Fibroblast of skin of right biceps (primary cell): ENCODE measurements around the gene ACADSB.

Experiments
- DNase-seq: peaks from one replicate; pipeline ENCODE4 v3.0.0-alpha.2; 2013

The ACADSB gene

DNA sequence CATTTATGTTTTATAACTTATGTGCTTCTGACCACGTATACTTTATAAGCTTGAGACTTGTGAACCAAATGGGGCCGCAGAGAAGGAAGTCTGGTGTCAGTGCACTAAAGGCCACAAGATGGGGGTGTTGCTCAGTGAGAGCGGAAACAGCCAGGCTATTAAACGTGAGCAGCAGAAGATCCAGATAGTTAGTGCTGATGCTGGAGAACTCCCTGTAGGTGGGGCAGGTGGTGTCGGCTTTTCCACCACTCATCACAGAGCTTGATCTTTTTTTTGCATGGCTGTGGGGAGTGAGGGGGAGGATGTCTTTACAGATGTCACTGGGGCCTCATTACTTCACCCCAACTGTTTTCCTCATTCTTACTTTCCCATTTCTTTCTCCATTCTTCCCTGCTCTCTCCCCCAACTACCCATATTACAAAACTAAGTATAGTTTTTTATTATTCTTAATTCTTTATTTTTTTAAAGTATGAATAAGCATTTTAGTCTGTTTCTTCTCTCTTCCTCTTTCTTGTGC, 34.7 kb downstream of the ACADSB start:
- DNase-seq: peak; percentile 54

DNA sequence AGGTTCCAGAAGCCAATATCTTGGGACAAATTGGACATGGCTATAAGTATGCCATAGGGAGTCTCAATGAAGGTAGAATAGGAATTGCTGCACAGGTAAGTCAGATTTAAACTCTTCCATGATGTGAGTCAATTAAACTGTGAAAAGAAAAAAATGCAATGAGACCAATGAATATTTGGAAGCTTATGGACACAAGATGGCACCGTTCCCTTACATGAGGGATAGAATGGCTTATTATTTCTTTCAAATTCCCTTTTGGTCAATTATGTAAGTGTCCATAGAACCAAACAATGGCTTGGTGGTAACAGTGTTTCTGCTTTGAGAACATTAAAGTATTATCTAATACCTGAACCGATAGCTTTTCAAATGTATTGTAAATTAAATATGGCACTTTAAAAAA, 35.6 kb downstream of the ACADSB start:
- DNase-seq: no peak

DNA sequence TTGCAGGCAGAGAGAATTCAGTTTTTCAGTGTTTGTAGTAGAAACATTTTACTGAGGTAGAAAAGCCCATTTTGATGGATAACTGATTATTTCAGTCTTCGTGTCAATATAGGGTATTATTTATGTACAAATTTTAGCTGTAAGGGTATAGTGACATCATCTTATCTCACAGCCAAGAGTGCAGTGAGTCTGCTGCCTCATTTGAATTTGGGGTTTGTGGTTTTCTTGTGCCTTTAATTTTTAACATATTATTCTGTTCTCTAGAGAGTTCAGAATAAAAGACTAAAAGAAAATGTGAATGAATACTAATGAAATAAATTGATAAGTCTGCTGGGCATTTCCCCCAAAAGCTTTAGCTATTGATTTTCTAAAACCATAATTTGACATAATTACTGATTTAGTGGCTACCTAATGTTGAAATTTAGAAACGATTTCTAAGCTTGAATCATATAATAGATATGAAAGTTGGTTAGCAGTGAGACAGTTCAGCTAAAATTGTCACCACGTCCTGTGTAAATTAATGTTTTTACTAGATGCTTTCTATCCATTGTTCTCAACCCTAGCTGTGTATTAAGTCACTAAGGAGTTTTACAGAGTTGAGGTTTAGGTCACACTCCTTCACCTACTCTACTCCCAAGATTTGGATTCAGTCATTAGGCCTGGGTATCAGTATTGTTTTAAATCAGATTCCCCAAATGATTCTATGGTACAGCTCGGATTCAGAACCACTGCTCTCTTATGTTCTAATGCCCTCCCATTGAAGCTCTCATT, 37.3 kb downstream of the ACADSB start:
- DNase-seq: no peak

DNA sequence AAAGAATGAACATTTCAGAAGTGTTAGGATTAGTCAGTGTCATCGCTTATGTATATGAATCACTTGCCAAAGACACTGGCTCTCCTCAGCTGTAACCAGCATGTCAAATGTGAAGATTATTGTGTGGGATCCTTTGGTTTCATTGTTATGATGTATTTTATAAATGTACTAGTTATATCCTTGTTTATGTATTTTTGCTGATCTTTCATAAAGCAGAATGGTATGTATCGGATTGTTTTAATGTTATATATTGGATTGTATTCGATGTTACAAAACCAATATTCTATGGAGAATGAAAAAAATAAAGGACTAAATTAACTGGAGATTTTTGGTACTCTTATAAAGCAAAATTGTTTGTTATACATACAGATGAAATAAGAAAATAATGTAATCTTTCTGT, 49.2 kb downstream of the ACADSB start:
- DNase-seq: no peak

DNA sequence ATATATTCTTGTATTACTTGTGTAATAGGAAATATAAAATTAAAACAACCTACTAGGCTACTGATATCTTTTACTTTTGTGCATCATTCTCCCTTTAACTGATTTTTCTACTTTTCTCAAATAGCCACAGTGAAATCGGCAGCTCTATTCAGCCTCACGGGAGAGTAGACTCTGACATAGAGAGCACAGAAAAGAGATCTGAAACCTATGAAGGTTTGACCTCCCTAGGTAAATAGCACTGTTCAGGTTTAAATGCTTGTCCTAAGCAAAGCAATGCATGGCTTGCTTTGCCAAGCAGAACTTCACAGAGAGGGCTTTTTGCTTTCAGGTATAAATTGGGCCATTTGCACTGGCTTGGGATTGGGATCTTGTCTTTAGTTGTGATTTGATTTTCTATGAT, 53.1 kb downstream of the ACADSB start:
- no peak for DNase-seq

DNA sequence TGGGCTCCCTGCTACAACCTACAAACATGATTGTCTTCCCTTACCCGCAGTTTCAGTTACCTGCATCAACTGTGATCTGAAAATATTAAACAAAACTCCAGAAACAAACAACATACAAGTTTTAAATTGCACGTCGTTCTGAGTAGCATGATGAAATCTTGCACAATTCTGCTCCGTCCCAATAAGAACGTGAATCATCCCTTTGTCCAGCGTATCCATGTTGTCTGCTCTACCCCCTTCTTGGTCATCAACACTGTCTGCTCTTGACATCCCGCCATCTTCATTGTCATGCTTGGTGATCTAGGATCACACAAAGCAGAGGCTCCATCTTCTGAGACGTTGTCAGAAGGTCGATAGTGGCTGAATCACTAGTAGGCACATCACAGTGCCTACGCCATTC, 53.9 kb downstream of the ACADSB start:
- no peak for DNase-seq

DNA sequence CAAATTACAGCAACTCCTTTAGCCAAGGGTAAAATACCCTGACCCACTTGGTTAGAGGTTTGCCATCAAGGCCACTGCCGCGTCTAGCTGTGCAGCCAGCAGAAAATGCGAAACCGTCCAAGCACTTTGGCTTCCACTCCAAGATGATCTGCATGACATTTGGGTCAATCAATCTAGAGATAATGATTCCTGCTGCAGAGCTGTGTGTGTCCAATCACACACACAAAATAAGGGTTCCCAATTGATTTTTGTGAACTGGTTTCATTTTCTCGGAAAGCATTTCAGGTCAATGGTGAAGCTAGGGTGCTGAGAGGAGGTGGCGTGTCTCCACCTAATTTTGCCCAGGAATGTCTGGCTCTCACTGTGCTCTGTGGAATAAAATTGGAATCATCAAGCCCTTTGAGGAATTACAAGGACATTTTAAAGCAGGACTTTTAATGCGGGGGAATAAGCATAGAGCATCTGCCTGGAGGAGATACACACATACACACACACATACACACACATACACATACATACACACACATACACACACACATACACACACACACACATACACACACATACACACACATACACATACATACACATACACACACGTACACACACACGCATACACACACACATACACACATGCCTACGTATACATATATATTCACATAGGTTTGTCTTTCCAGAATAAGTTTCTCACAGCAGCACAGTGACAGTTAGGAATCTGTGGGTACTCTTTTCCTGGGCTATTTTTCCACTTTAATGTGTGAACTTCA, 59.5 kb downstream of the ACADSB start:
- DNase-seq: no peak

DNA sequence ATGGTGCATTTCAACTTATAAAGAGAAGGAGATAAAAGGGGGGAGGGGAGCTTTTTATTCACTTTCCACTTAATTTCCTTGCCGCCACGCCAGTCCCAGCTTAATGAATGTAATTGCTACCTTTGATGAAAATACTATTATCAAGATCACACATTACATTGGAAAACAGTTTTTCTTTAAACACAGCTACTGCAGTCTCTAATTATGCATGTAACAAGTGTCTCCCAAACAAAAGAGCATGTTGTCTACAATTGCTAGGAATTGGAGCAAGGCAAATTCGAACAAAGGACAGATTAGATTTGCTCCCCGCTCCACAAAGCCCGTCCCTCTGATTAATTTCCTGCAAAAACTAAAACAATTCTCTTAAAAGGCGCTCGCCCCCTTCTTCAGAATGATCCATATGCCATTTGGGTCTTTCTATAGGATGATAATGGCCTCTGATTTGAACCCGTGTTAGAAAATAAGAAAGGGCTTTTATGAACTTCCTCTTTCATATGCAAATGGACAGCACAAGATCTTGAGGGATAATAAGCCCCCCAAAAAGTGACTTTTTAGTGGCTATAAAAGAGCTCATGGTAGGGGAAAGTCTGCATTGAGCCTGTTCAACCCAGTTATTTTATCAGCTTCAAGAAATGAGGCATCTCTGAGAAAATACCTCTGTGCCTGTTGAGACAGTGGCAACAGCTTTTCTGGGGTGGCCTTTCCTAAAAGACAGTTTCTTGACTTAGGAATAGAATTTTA, 60.6 kb downstream of the ACADSB start:
- DNase-seq: no peak

DNA sequence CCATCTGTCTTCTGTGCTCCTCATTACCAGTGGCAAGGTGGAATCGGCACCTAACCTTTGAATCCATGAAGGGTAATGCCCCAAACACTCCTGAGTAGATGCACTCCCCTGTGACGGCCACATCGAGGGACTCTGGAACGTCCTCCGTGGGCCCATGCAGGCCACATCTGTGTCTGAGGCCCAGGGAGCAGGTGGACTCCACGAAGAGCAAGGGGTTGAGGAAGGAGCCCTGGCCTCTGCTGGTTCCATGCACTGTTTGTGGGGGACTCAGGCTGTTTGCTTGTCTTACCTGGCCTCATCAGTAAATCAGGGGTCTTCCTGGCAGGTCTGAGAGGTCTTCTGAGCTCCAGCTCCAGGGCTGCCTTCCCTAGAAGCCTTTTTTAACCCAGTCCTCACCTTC, 64.4 kb downstream of the ACADSB start:
- DNase-seq: no peak

DNA sequence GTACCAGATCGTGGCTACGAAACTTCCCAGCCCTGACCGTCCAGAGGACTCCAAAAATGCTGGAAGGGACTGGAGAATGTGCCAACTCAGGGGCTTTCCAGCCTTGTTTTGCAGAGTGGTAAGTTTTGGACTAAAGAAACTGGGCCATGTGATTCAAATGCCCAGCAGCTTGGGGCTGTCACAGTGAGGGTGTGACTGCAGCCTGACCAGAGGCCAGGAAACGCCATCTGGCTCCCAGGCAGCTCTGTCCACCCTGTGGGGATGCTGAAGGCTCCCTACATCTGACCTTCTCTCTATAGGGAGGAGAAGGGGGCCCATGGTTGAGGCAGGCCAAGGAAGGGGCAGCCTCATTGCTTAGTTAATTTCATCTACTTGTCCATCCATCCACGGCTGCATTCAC, 65.4 kb downstream of the ACADSB start:
- no peak for DNase-seq

DNA sequence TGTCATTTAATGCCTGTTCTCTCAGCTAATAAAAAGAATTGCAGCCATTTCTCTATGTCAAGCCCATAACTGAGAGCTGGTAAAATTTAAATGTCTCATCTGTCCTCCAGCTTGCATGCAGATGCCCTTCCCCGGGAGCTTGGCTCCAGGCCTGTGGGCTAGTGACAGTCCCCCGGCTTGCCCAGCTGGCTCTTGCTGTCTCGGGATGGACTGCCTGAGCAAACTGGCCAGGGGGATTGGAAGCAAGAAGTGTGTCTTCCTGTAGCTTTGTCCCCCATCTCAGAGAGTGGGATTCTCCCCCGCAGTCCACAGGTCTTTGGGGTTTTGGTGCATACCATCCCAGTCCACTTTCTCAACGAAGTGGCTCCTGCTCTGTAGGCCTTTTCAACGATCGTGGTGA, 73.1 kb downstream of the ACADSB start:
- no peak for DNase-seq

DNA sequence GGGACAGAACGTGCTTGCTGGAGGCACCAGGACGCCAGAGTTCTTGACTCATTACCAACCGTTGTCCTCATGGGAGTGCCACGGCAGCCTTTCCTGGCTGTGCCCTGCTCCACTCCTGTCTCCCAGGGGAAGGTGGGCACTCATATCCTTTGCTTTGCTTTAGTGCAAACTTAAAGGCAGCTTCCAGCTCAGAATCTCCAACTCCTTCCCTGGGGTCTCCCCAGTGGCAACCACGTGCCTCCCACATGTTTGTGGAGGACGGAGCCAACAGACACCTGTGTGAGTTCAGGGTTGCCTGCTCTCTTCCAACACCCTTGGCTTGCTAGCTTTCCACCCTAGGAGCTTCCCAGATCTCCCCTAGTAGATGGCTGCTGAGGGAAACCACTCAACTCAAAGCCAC, 75.0 kb downstream of the ACADSB start:
- DNase-seq: no peak

DNA sequence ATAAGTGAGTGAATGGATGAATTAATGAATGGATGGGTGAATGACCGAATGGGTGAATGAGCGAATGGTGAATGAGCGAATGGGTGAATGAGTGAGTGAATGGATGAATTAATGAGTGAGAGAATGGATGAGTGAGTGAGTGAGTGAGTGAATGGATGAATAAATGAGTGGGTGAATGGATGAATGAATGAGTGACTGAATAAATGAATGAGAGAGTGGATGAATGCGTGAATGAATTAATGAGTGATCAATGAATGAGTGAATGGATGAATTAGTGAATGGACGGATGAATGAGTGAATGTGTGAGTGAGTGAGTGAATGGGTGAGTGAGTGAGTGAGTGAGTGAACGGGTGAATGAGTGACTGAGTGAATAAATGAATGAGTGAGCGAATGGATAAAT, 77.5 kb downstream of the ACADSB start:
- DNase-seq: no peak

DNA sequence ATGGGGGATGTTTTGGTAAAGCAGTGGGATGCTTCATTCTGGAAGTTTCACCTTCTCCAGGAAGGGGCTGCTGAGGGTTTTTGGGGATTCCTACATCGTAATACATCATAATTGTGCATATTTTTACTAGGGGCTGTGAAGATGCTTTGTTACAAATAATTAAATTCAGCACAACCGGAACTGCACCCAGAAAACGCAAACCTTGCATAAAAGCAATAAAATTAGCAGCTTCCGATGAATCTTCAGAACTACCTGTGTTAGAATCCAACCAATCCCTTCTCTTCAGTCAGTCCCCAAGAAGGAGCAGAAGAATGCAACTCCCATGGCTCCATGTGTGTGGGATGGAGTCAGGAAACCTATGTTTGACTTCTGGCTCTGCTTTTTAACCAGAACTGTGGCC, 78.5 kb downstream of the ACADSB start:
- DNase-seq: no peak

DNA sequence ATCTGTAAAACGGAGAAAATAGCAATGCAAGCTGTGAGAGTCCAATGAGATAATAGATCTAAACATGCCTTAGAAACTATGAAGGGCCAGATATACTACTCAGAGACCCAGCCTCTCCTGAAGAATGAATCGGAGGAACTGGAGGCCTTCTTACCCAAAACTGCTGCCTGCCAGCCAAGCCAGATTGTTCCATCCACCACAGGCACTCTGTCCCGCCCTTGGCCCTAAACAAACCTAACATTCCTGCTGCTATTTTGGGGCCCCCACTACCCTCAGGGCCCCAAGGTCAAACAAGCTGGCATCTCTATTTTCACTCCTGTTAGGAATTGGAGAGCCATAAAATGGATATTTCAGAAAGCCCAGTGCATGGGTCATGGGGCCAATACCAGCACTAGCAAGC, 79.0 kb downstream of the ACADSB start:
- DNase-seq: no peak

DNA sequence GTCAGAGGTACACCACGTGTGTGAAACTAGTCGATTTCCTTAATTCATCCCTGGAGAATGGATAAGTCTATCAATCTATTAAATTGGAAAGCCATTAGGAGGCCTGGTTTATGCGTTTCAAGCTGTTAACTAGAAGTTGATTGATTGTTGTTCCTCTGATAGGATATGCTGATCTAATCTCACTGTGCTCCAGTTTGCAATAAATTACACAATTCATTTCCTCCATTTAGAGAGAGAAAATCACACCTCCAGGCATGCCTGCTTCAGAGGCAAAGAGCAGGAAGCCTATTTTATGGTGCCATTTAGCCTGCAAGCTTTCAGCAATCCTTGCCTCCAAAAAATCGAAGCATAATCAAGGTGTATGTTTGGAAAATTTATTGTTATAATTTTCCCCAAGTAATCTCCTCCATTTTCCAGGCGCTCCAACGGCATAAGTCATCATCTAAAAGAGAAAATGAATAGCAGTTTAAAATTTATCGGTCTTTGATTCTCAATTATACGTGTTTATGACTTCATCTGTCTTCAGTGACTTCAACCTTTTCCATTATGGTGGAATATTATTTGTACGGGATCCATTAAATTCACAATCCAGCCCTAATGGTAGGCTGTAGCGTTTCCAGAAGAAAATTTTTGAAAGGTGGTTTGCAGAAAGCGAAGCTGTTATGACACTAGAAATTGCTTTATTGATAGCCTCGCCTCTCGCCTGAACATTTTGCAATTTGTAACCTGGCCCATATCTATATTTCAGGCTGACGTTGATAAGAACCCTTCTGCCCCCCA, 84.0 kb downstream of the ACADSB start:
- DNase-seq: no peak

DNA sequence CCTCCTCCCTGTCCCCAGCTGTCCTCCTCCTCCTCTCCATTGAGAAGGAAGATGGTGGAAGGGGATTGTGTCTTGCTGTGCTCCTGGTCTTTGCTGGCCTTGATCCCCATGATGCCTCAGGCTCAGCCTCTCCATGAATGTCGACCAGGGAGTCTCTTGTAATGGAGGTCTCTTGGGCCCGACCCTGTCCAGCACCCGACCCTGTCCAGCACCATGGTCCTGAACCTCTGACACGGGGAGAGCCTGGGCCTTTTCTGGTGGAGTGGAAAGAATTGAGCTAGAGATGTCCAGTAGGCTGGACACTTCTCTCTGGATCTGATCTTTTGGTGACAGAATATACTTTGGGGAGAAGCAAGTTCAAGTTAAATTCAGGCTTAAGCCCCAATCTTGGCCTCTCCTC, 84.7 kb downstream of the ACADSB start:
- no peak for DNase-seq

DNA sequence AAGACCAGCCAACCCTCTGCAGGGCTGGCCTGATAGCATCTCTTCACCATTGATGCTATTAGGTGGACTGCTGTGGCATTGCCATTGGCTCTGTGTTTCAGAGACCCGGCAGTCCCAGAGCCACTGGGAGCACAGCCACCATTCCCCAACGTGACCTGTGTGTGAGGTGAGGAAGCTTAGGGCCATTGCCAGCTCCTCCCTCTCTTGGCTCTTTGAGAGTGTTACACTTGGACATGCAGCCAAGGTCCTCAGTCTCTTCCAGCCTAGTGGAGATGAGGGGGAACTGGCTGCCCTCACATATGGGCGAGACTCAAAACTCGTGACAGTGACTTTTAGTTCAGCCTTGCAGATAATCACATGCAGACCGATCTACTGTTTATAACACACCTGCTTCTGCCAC, 87.6 kb downstream of the ACADSB start:
- DNase-seq: no peak

DNA sequence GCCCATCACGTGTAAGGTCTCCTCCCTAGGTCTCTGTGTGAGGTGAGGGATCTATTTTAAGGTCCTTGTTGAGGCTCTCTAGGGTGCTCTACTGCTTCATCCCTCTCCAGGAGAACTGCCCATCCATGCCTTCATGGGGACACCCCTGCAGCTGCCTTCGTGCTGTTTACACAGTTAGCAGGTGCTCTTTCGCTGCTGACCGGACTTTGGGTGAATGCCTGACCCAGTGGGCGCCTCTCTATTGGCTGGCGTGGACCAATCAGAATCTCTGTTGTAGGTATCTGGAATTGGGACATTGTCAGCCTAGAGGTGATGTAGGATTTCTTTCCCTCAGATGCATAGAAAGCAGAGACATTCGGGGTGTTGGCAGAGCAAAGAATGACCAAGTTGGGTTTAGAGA, 88.2 kb downstream of the ACADSB start:
- DNase-seq: no peak

DNA sequence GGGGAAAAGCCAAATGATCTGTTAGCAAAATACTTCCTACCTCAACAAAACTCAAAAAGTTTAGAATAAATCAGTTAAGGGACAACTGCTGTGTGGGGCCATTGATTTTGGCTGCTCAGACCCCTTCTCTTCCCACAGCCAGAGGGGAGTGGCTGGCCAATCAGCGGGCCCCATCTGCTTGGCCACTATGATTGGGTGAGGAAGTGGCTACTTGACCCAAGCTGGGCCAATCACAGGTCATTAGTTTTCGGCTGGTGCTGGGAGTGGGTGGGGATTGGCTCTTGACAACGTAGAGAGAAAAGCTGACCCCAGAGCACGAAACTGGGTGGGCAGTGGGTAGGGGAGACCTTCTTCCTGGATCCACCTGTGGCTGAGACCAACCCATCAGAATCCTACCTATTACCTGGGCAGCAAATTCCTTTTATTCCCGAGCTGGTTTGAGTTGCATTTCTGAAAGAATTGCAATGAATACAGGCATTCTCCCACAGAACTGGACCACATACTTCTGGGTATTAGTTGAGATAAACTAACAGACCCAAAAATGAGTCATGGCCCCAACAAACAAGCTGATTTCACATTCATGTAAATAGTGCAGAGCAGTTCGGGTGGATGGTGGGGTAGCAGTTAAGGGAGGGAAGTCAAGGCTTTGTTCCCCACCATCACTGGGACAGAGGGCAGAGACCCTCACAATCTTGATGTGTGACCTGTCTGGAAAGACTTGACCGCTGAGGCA, 91.4 kb downstream of the ACADSB start:
- DNase-seq: no peak

DNA sequence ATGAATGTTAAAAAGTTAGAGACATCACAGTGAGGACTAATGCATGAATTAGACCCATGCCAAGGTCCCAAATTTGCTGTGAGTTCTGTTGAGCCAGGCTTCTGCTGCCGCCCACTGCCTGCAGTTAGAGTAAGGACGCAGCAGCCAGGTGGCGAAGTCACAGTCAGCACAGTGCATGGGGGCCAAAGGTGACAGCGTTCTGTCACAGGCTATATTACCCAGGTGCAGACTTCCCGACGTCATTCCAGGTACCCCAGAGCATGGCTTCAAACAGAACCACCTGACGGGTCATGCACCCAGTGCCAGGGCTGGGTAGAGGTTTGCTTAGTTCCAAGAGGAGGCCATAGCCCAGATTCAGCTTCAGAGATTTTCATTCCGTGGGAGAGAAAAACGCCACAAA, 93.1 kb downstream of the ACADSB start:
- no peak for DNase-seq

DNA sequence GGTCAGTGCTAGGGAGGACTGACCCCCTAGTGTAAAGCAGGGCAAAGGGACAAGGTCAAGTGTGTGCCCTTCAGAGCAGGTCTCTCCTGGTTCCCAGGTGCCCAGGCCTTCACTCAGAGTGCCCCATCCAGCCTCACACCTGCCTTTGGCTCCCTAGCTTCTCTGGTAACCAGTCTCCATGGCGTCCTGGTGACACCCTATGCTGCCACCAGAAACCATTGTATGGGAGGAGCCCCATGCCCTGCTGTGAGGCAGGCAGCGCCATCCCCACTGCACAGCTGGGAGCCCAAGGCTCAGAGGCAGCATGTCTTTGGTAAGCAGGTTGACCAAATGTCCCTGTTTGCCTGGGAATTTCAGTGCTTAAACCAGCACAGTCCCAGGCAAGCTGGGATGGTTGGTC, 93.9 kb downstream of the ACADSB start:
- DNase-seq: no peak
